GM19099 (cell line): ENCODE results near the gene TTLL8.

Source experiments
- POLR2A ChIP-seq: IDR thresholded peaks from 3 replicates; pipeline ENCODE4 v1.6.1; 2011; ENCODE audit warnings: low read depth; ENCODE audit not compliant: insufficient read length; ENCODE audit errors: extremely low read depth

The TTLL8 gene

GRCh38 chr22:50030297-50031188 lies 27.6 kb downstream of the TTLL8 start:
- TF ChIP-seq POLR2A, result no peak

GRCh38 chr22:50027639-50028537 lies 30.2 kb downstream of the TTLL8 start:
- no peak for TF ChIP-seq POLR2A

- TF ChIP-seq POLR2A, result no peak
These were observed 32.1 kb downstream of the TTLL8 start for GRCh38 chr22:50025993-50026392.

- no peak for TF ChIP-seq POLR2A
These were observed 35.8 kb downstream of the TTLL8 start for GRCh38 chr22:50022171-50022819.

- no peak for TF ChIP-seq POLR2A
These were observed 37.5 kb downstream of the TTLL8 start for GRCh38 chr22:50020606-50021005.

- no peak for TF ChIP-seq POLR2A
These were observed 38.8 kb downstream of the TTLL8 start for GRCh38 chr22:50019316-50019715.

- TF ChIP-seq POLR2A, result no peak
These were observed 39.4 kb downstream of the TTLL8 start for GRCh38 chr22:50018608-50019285.

GRCh38 chr22:50017701-50018224 lies 40.3 kb downstream of the TTLL8 start:
- TF ChIP-seq POLR2A, result no peak

GRCh38 chr22:50016988-50017700 lies 41.0 kb downstream of the TTLL8 start:
- TF ChIP-seq POLR2A, result no peak

- no peak for TF ChIP-seq POLR2A
These were observed 41.6 kb downstream of the TTLL8 start for GRCh38 chr22:50016308-50016987.

GRCh38 chr22:50015451-50016307 lies 42.4 kb downstream of the TTLL8 start:
- TF ChIP-seq POLR2A, result no peak

- TF ChIP-seq POLR2A, result no peak
These were observed 43.3 kb downstream of the TTLL8 start for GRCh38 chr22:50014655-50015401.
